Ishikawa (cell line): ENCODE results near the gene NHSL2.

Experiments used
- CEBPB ChIP-seq: IDR thresholded peaks from 2 replicates; pipeline ENCODE4 v1.6.1; 2012
- CREB1 ChIP-seq: IDR thresholded peaks from 2 replicates; pipeline ENCODE4 v1.6.1; 2012; ENCODE audit warnings: low read depth
- EGR1 ChIP-seq: IDR thresholded peaks from 2 replicates; pipeline ENCODE4 v1.6.1; 2012
- EP300 ChIP-seq: IDR thresholded peaks from 2 replicates; pipeline ENCODE4 v1.6.1; 2012; ENCODE audit warnings: borderline replicate concordance
- FOXM1 ChIP-seq: IDR thresholded peaks from 2 replicates; pipeline ENCODE4 v1.6.1; 2012; ENCODE audit warnings: low read depth, borderline replicate concordance
- NFIC ChIP-seq: IDR thresholded peaks from 2 replicates; pipeline ENCODE4 v1.6.1; 2012
- RAD21 ChIP-seq: IDR thresholded peaks from 2 replicates; pipeline ENCODE4 v1.6.1; 2012; ENCODE audit warnings: low read depth
- TAF1 ChIP-seq: IDR thresholded peaks from 2 replicates; pipeline ENCODE4 v1.6.1; 2012; ENCODE audit warnings: low read depth, mild to moderate bottlenecking
- TCF12 ChIP-seq: IDR thresholded peaks from 2 replicates; pipeline ENCODE4 v1.6.1; 2012; ENCODE audit warnings: low read depth
- TEAD4 ChIP-seq: IDR thresholded peaks from 2 replicates; pipeline ENCODE4 v1.6.1; 2012
- YY1 ChIP-seq: IDR thresholded peaks from 2 replicates; pipeline ENCODE4 v1.6.1; 2012; ENCODE audit warnings: low read depth
- ZBTB7A ChIP-seq: IDR thresholded peaks from 2 replicates; pipeline ENCODE4 v1.6.1; 2012; ENCODE audit warnings: low read depth
- TF ChIP-seq, protein P1 (sequence below): IDR thresholded peaks from 2 replicates; pipeline ENCODE4 v1.6.1; 2012
- TF ChIP-seq, protein P2 (sequence below): IDR thresholded peaks from 2 replicates; pipeline ENCODE4 v1.6.1; 2012; ENCODE audit warnings: low read depth, mild to moderate bottlenecking
- TF ChIP-seq, protein P3 (sequence below): IDR thresholded peaks from 2 replicates; pipeline ENCODE4 v1.6.1; 2012

Gene NHSL2

DNA sequence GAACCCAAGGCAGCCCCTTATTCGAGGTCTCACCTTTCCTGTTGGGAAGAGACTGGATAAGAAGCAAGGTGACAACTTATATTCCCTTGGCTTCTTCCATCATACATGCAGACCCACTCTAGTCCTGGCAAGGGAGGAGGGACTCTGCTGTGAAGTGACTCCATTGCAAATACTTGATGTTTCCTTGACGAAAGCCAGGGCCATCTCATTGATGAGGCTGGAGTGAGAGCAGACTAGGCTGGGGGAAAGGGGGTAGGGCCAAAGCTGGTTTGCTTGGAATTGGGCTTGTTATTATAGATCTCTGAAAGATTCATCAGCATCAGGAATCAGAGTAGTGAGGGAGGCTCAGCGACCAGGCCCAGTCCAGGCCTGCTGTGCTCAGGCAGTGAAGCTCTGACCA lies 2.3 kb upstream of the NHSL2 start:
- no peak for TF ChIP-seq CREB1
- TF ChIP-seq YY1: no peak
- TF ChIP-seq TCF12: no peak
- no peak for TF ChIP-seq EGR1
- no peak for TF ChIP-seq FOXM1
- TF ChIP-seq, protein P1, sequence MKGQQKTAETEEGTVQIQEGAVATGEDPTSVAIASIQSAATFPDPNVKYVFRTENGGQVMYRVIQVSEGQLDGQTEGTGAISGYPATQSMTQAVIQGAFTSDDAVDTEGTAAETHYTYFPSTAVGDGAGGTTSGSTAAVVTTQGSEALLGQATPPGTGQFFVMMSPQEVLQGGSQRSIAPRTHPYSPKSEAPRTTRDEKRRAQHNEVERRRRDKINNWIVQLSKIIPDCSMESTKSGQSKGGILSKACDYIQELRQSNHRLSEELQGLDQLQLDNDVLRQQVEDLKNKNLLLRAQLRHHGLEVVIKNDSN: no peak
- no peak for TF ChIP-seq RAD21
- no peak for TF ChIP-seq NFIC
- no peak for TF ChIP-seq EP300
- no peak for TF ChIP-seq CEBPB
- TF ChIP-seq, protein P2, sequence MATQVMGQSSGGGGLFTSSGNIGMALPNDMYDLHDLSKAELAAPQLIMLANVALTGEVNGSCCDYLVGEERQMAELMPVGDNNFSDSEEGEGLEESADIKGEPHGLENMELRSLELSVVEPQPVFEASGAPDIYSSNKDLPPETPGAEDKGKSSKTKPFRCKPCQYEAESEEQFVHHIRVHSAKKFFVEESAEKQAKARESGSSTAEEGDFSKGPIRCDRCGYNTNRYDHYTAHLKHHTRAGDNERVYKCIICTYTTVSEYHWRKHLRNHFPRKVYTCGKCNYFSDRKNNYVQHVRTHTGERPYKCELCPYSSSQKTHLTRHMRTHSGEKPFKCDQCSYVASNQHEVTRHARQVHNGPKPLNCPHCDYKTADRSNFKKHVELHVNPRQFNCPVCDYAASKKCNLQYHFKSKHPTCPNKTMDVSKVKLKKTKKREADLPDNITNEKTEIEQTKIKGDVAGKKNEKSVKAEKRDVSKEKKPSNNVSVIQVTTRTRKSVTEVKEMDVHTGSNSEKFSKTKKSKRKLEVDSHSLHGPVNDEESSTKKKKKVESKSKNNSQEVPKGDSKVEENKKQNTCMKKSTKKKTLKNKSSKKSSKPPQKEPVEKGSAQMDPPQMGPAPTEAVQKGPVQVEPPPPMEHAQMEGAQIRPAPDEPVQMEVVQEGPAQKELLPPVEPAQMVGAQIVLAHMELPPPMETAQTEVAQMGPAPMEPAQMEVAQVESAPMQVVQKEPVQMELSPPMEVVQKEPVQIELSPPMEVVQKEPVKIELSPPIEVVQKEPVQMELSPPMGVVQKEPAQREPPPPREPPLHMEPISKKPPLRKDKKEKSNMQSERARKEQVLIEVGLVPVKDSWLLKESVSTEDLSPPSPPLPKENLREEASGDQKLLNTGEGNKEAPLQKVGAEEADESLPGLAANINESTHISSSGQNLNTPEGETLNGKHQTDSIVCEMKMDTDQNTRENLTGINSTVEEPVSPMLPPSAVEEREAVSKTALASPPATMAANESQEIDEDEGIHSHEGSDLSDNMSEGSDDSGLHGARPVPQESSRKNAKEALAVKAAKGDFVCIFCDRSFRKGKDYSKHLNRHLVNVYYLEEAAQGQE: no peak
- TF ChIP-seq ZBTB7A: no peak
- TF ChIP-seq TAF1: no peak
- TF ChIP-seq, protein P3, sequence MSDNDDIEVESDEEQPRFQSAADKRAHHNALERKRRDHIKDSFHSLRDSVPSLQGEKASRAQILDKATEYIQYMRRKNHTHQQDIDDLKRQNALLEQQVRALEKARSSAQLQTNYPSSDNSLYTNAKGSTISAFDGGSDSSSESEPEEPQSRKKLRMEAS: no peak
- no peak for TF ChIP-seq TEAD4

DNA sequence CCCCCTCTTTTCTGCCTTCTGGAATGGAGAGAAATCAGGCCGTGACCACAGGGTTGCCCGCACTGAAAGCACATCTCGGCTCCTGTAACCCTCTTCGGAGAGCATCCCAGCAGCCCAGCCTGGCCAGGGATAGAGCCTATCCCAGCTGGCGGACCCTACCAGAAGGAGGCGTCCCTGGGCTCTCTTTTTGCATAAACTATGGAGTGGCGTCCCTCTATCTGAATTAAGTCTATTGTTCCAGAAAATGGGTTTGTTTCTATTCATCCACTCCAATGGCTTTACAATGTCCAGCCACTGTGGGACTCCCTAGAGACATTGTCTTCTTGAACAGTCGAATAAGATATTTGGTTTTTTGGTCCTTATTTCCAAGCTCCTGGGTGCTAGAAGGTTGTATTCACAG lies 689 bp upstream of the NHSL2 start:
- TF ChIP-seq TEAD4 (no peak), EGR1 (no peak), CEBPB (no peak), EP300 (no peak), CREB1 (no peak), RAD21 (no peak), YY1 (no peak), FOXM1 (no peak), ZBTB7A (no peak), NFIC (no peak), TCF12 (no peak), TAF1 (no peak)
- TF ChIP-seq, protein P2: no peak
- TF ChIP-seq, protein P1: no peak
- TF ChIP-seq, protein P3: no peak

DNA sequence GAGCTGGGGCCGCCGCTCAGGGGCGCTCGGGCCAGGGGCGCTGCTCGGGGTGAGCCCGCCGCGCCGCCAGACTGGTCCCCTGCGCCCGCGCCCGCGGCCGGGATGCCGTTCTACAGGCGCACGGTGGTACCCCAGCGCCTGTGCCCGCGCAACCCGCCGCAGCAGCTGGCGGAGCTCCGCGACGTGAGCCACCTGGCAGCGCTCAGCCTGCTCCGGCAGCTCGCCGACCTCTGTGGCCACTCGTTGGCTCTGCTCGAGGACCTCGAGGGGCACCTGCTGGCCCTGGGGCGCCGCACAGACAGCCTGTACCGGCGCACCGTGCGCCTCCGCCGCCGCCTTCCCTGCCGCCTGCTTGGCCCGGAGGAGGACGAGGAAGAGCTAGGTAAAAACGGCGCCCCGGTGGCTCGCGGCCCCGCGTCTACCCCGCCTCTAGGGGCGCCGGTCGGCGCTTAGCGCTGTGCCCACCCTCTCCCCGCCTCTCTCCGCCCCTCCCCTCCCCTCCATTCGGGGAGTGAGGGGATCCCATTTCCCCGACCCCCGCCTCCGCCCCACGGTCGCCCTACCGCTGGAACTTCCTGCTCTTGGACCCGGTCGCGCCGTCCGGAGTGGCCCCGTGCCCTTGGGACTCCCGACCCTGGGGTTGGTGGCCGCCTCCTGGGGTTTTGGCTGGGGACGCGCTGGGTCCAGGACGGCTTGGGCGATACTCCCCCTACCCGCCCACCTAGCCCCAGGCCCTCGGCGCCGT lies 513 bp downstream of the NHSL2 start:
- TF ChIP-seq, protein P2: no peak
- TF ChIP-seq EP300 (no peak), YY1 (no peak), RAD21 (no peak), NFIC (no peak), EGR1 (no peak), TAF1 (no peak), TCF12 (no peak), TEAD4 (no peak), CEBPB (no peak), CREB1 (no peak)
- TF ChIP-seq, protein P3: no peak

DNA sequence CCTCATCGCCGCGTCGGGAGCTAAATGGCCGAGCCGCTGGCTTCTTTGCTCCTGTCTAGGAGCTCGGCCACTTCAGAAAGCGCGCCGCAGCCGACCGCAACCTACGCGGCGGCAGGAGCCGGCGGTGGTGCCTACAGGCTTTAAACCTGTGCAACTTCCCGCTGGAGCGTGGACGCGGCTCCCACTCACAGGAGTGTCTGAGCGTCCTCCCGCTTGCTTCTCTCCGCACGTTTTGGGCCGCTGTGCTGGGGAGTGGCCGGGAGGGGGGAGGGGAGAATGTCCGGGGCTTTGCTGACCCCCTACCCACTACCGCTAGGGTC lies 1.0 kb downstream of the NHSL2 start:
- TF ChIP-seq, protein P2: no peak
- TF ChIP-seq, protein P3: no peak
- TF ChIP-seq EP300: no peak
- no peak for TF ChIP-seq YY1
- no peak for TF ChIP-seq NFIC
- no peak for TF ChIP-seq RAD21
- TF ChIP-seq TEAD4: no peak
- TF ChIP-seq ZBTB7A: no peak
- no peak for TF ChIP-seq FOXM1
